Fibroblast of villous mesenchyme (primary cell): ENCODE results near the gene B4GALT6. TPM values are rescaled to one million over a fixed set of nuclear protein-coding genes. Genes with fewer than 3 reads are reported as not detected.

Source experiments
- DNase-seq: peaks from one replicate; pipeline ENCODE4 v3.0.0-alpha.2; 2010; ENCODE audit warnings: low read depth
- H3K4me3 ChIP-seq: 2 replicates; pipeline ENCODE4 v1.5.1; 2011; ENCODE audit warnings: low read depth, mild to moderate bottlenecking, low read length
- total RNA-seq: library from RNA; depleted of rRNA; stranded (reverse); fragments of >200 nt; gene quantifications from 2 replicates; pipeline ENCODE4 v1.2.3, GENCODE V29; 2012
- TF ChIP-seq, protein P1 (sequence below): IDR thresholded peaks from 2 replicates; pipeline ENCODE4 v1.5.1; 2012; ENCODE audit warnings: low read depth, mild to moderate bottlenecking, low read length; ENCODE audit not compliant: insufficient read depth

Gene B4GALT6
- total RNA-seq, 1 donor: 8.6 TPM

DNA sequence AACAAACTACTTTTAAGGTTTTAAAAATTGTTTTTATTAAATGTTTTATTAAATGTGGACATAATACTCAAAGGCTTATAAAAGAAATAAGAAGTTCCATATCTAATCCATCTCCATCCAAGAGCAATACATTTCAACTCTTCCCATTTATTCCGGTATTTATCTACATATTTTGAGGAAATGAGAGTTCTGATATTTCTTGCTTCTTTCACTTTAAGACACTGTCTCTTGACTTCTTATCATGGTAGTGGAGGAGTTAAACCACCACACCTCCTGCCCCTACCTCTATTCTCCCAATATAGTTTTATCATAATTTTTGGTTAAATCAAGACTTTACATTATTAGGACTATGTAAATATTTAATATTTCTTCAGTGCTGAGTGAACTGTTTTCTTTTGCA lies 52.0 kb downstream of the B4GALT6 start:
- no peak overlapping the region for H3K4me3 ChIP-seq
- DNase-seq: no peak
- TF ChIP-seq, protein P1, sequence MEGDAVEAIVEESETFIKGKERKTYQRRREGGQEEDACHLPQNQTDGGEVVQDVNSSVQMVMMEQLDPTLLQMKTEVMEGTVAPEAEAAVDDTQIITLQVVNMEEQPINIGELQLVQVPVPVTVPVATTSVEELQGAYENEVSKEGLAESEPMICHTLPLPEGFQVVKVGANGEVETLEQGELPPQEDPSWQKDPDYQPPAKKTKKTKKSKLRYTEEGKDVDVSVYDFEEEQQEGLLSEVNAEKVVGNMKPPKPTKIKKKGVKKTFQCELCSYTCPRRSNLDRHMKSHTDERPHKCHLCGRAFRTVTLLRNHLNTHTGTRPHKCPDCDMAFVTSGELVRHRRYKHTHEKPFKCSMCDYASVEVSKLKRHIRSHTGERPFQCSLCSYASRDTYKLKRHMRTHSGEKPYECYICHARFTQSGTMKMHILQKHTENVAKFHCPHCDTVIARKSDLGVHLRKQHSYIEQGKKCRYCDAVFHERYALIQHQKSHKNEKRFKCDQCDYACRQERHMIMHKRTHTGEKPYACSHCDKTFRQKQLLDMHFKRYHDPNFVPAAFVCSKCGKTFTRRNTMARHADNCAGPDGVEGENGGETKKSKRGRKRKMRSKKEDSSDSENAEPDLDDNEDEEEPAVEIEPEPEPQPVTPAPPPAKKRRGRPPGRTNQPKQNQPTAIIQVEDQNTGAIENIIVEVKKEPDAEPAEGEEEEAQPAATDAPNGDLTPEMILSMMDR: no peak

DNA sequence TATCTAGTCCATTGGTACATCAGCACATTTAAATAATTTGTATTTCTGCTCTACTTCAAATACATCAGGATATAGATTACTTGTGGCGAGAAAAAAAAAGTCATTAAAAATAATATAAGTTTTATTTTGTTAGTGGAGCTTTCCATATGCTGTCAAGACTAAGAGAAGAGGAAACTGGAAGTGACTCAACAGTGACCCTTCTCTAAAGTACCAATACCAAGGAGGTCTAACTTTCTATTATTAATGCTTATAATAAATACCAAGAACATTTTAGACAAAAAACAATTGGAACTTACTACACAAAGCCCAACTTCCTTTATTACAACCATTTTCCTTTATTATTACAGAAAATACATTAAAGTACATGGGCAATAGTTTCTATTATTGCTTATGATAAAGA lies 52.9 kb downstream of the B4GALT6 start:
- TF ChIP-seq, protein P1: no peak
- no peak for DNase-seq
- H3K4me3 ChIP-seq: no peak overlapping the region

DNA sequence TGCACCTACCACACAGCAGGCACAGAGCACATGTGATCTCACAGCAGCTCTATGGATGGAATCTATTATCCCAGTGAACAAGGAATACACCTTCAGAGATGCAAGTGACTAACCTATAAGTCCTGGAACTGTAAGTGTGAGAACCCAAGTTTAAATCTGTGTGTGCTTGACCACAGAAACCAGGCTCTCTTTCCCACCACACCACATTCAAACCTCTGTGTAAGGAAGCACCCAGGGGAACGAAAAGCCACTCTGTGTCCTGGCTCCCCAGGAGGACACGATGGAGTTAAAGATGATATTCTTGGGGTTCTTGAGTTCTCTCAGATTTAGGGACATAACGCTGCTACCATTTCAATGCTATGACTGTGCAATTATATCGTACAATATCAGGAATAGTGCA lies 53.8 kb downstream of the B4GALT6 start:
- no peak for DNase-seq
- H3K4me3 ChIP-seq: no peak overlapping the region
- TF ChIP-seq, protein P1: no peak

DNA sequence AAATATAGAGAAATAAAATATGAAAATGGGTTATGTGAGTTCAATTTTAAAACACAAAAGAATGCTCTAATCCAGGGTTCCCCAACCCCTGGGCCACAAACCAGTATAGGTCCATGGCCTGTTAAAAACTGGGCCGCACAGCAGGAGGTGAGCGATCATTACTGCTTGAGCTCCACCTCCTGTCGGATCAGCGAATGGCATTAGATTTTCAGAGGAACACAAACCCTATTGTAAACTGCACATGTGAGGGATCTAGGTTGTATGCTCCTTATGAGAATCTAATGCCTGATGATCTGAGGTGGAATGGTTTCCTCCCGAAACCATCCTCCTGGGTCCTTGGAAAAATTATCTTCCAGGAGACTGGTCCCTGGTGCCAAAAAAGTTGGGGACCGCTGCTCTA lies 58.0 kb downstream of the B4GALT6 start:
- H3K4me3 ChIP-seq: no peak overlapping the region
- TF ChIP-seq, protein P1: no peak
- DNase-seq: no peak

DNA sequence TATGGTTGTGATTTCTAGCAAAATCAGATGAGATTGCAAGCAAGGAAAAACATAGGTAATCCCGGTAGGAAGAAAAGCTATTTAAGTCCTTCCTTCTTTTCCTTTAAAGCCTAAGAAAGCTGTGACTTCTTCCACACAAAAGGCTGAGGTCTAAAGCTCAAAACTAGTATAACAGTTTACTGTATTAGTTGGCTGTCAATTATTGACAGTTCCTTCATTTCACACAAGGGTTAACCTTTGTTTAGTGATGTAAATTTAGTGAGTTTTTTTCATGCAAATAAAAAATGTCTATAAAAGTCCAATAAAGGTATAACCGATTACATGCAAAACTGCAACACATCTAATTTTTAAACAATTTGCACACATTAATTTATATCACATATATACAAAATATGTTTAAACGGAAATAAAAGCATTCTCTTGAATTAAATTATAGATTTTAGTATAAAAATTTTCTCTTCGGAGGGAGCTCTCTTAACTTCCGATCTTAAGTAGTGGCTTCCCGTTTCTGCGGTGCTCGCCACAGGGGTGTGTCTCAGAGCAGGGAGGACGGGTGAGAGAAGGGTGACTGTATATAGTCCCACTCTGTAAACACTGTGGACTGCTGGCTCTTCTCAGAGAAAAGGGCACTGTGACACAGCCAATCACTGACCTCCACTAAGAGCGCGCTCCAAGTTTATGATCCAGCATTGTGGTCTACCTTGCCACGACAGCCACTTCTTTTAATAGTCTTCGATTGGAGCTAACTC lies 59.3 kb downstream of the B4GALT6 start:
- no peak overlapping the region for H3K4me3 ChIP-seq
- TF ChIP-seq, protein P1: no peak
- no peak for DNase-seq

DNA sequence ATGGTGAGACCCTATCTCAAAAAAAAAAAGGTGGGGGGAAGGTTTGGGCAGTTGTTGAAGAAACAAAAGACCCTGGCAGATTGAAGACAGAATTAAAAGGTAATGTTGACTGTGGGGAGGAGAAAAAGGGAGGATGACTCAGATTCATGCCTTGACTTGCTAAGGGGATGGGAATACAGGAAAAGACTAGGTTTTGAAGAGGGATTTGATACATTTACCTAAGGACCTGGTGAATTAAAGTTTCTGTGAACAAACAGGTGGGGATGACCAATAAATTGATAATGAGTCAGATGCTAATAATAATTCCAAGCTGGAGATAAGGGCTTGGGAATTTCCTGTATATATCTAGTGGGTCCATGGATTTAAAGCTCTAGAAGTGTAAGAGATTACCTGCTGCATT lies 65.1 kb downstream of the B4GALT6 start:
- TF ChIP-seq, protein P1: no peak
- DNase-seq: no peak
- no peak overlapping the region for H3K4me3 ChIP-seq

DNA sequence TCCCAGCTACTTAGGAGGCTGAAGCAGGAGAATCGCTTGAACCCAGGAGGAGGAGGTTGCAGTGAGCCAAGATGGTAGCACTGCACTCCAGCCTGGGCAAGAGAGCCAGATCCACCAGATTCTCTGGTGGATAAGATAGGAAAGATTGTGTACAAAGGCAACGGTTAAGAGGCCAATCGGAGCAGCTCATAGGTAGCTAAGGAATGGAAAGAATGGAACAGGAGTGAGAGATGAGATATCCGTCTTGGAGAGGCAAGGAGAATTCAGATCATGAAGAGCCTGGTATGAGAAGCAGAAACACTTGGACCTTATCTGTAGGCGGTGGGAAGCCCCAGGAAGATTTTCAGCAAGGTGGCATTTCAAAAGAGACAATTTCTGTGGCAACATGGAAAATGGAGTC lies 65.6 kb downstream of the B4GALT6 start:
- TF ChIP-seq, protein P1: no peak
- no peak overlapping the region for H3K4me3 ChIP-seq
- DNase-seq: no peak
